Hepatocyte (in vitro differentiated cells): ENCODE results near the gene SFN. TPM values are rescaled to one million over a fixed set of nuclear protein-coding genes. Genes with fewer than 3 reads are reported as not detected.

Source experiments
- DNase-seq: peaks from one replicate; pipeline ENCODE4 v3.0.0-alpha.2; 2016; ENCODE audit warnings: low spot score
- H2AFZ ChIP-seq: fragments of 200-600 bp; sonication (generic); 2 replicates; pipeline ENCODE4 v1.6.0; 2016; ENCODE audit warnings: antibody characterized with exemption, mild to moderate bottlenecking
- H3K27ac ChIP-seq: fragments of 200-600 bp; sonication (generic); 2 replicates; pipeline ENCODE4 v1.5.1; 2016; ENCODE audit warnings: mild to moderate bottlenecking
- H3K27me3 ChIP-seq: fragments of 200-600 bp; sonication (generic); 2 replicates; pipeline ENCODE4 v1.6.1; 2016
- H3K36me3 ChIP-seq: fragments of 200-600 bp; sonication (generic); replicated peaks from 2 replicates; pipeline ENCODE4 v1.5.1; 2016; ENCODE audit warnings: low read depth; ENCODE audit not compliant: insufficient read depth
- H3K4me1 ChIP-seq: fragments of 200-600 bp; sonication (generic); 2 replicates; pipeline ENCODE4 v1.5.1; 2016; ENCODE audit warnings: mild to moderate bottlenecking, moderate library complexity; ENCODE audit not compliant: insufficient read depth
- H3K4me2 ChIP-seq: fragments of 200-600 bp; sonication (generic); 2 replicates; pipeline ENCODE4 v1.6.0; 2016
- H3K4me3 ChIP-seq: fragments of 200-600 bp; sonication (generic); 2 replicates; pipeline ENCODE4 v1.5.1; 2016; ENCODE audit warnings: mild to moderate bottlenecking
- H3K79me2 ChIP-seq: fragments of 200-600 bp; sonication (generic); 2 replicates; pipeline ENCODE4 v1.6.0; 2017; ENCODE audit warnings: mild to moderate bottlenecking
- H3K9me2 ChIP-seq: fragments of 200-600 bp; sonication (generic); replicated peaks from 2 replicates; pipeline ENCODE4 v1.6.0; 2017; ENCODE audit warnings: mild to moderate bottlenecking; ENCODE audit not compliant: insufficient read depth
- H3K9me3 ChIP-seq: fragments of 200-600 bp; sonication (generic); 2 replicates; pipeline ENCODE4 v1.5.1; 2016; ENCODE audit warnings: low read depth, mild to moderate bottlenecking
- H4K20me1 ChIP-seq: fragments of 200-600 bp; sonication (generic); 2 replicates; pipeline ENCODE4 v1.6.0; 2016; ENCODE audit warnings: mild to moderate bottlenecking; ENCODE audit not compliant: insufficient read depth, poor library complexity, severe bottlenecking
- EZH2 ChIP-seq: fragments of 200-600 bp; sonication (generic); IDR thresholded peaks from 2 replicates; pipeline ENCODE4 v1.6.1; 2016; ENCODE audit warnings: antibody characterized with exemption, mild to moderate bottlenecking, borderline replicate concordance
- EZH2phosphoT487 ChIP-seq: fragments of 200-600 bp; sonication (generic); IDR thresholded peaks from one replicate; pipeline ENCODE4 v1.6.1; 2018; ENCODE audit warnings: antibody characterized with exemption, mild to moderate bottlenecking, low read depth, moderate library complexity; ENCODE audit not compliant: unreplicated experiment, severe bottlenecking
- WGBS: methylation state at CpG from one replicate; pipeline ENCODE4 v1.1.6; 2016; ENCODE audit warnings: low lambda C conversion rate; ENCODE audit errors: missing lambda C conversion rate; 5-methylcytosine and 5-hydroxymethylcytosine counted together
- polyA plus RNA-seq: library from polyadenylated mRNA; unstranded; fragments of >200 nt; fragmentation: Nextera tagmentation; extraction: Ambion mirVana; gene quantifications from 2 replicates; pipeline ENCODE4 v1.2.1, GENCODE V29; 2016
- total RNA-seq: library from RNA; depleted of rRNA; stranded (reverse); fragments of >200 nt; gene quantifications from 2 replicates; pipeline ENCODE4 v1.2.3, GENCODE V29; 2014
- TF ChIP-seq, protein P1 (sequence below): fragments of 200-600 bp; sonication (generic); IDR thresholded peaks from 2 replicates; pipeline ENCODE4 v1.5.1; 2016; ENCODE audit warnings: antibody characterized with exemption, mild to moderate bottlenecking; ENCODE audit not compliant: poor library complexity

SFN gene
- total and polyA plus RNA-seq, 2 experiments from 2014 or later: 3.4 to 8.5 TPM

DNA sequence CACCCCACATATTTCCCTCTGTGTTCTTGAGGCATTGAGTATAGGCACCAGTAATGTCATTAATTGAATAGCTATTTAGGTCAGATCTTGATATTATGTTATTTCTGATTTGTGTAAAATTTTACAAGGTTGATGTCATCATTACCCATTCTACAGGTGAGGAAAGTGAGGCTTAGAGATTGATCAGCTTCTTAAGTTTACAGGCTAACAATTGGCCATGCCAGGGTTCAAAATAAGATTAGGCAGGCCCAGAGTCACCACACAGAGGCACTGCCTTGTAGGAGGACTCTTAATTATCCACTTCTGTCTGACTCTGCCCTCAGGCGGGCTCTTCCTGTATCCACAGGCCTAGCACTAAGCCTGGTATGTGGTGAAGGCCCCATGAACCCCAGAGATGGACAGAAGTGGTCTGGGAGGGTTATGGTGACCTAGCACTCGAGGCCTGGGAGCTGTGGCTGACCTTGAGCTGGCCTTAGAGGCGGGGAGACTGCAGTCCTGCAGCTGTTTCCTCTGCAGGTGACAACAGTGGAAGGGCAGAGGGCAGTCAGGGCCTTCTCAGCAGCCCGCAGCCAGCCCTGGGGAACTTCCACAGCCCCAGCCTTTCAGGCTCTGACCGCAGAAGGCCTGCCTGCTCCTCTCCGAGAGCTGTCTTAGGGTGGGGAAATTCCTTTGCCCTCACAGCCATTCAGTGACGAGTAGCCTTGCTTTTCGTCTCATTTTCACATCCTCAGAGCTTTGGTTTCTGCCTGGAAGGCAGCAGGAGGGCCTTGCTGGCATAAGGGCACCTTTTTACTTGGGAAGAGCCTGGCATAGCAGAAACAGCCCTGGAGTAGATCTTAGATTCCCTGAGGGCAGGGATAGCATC lies 24.2 kb upstream of the SFN start:
- no peaks in the 10 kb centered on the region for H3K36me3 ChIP-seq

GRCh38 chr1:26839339-26839722 lies 23.6 kb upstream of the SFN start:
- Histone ChIP-seq H2AFZ (no peak overlapping the region), H3K9me3 (no peaks in the 10 kb centered on the region), H3K4me3 (no peak overlapping the region), H3K9me2 (no peaks in the 10 kb centered on the region), H3K27me3 (no peaks in the 10 kb centered on the region), H3K4me2 (no peak overlapping the region), H3K36me3 (no peaks in the 10 kb centered on the region), H3K79me2 (no peaks in the 10 kb centered on the region), H4K20me1 (no peaks in the 10 kb centered on the region), H3K4me1 (no peaks in the 10 kb centered on the region), H3K27ac (no peak overlapping the region)
- WGBS: 92% methylated on average over 1 of the region's 1 CpG
- no peak for DNase-seq
- TF ChIP-seq EZH2phosphoT487: no peak
- no peak for TF ChIP-seq EZH2
- TF ChIP-seq, protein P1, sequence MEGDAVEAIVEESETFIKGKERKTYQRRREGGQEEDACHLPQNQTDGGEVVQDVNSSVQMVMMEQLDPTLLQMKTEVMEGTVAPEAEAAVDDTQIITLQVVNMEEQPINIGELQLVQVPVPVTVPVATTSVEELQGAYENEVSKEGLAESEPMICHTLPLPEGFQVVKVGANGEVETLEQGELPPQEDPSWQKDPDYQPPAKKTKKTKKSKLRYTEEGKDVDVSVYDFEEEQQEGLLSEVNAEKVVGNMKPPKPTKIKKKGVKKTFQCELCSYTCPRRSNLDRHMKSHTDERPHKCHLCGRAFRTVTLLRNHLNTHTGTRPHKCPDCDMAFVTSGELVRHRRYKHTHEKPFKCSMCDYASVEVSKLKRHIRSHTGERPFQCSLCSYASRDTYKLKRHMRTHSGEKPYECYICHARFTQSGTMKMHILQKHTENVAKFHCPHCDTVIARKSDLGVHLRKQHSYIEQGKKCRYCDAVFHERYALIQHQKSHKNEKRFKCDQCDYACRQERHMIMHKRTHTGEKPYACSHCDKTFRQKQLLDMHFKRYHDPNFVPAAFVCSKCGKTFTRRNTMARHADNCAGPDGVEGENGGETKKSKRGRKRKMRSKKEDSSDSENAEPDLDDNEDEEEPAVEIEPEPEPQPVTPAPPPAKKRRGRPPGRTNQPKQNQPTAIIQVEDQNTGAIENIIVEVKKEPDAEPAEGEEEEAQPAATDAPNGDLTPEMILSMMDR: no peak

More for the DNA sequence above, 24.2 kb upstream of the SFN start:
- 81% methylated on average over 8 of the region's 8 CpGs for WGBS
- H3K9me3 ChIP-seq: no peaks in the 10 kb centered on the region
- TF ChIP-seq, protein P1: no peak
- no peak for TF ChIP-seq EZH2
- no peak for TF ChIP-seq EZH2phosphoT487
- H3K27ac ChIP-seq: no peak overlapping the region
- H3K4me2 ChIP-seq: no peak overlapping the region
- no peak overlapping the region for H3K4me3 ChIP-seq
- no peaks in the 10 kb centered on the region for H3K9me2 ChIP-seq
- H4K20me1 ChIP-seq: no peaks in the 10 kb centered on the region
- DNase-seq: no peak
- H3K27me3 ChIP-seq: no peaks in the 10 kb centered on the region
- no peak overlapping the region for H2AFZ ChIP-seq
- H3K79me2 ChIP-seq: no peaks in the 10 kb centered on the region
- H3K4me1 ChIP-seq: no peaks in the 10 kb centered on the region

DNA sequence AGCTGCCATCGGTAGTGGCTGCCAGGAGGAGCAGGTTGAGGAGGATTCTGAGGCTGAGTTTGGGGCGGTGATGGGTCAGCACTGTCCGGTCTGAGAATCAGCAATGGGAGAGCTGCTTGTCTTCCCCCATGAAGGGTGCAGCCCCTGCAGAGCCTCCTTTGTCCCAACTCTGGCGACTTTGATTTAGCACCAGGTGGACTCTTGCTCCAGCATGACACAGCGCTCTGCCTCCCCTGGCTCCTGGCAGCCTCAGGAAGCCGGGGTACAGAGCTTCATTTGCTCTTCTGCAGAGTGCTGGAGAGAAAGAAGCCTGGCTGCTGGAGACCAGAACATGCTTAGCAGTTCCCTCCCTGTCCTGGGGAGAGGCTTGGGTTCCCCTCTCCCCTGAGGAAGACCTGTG lies 23.2 kb upstream of the SFN start:
- 90% methylated on average over 6 of the region's 6 CpGs for WGBS
- Histone ChIP-seq H3K36me3 (no peaks in the 10 kb centered on the region), H3K9me3 (no peaks in the 10 kb centered on the region), H3K9me2 (no peaks in the 10 kb centered on the region), H3K79me2 (no peaks in the 10 kb centered on the region), H3K27me3 (no peaks in the 10 kb centered on the region), H3K4me3 (no peak overlapping the region), H3K27ac (no peak overlapping the region), H4K20me1 (no peaks in the 10 kb centered on the region), H3K4me1 (no peaks in the 10 kb centered on the region), H3K4me2 (no peak overlapping the region), H2AFZ (no peak overlapping the region)
- no peak for DNase-seq
- TF ChIP-seq EZH2phosphoT487 (no peak), EZH2 (no peak)
- TF ChIP-seq, protein P1: no peak
